SK-N-SH treated with all-trans-retinoic acid at 6 μM for 48 hours (cell line): ENCODE measurements around the gene LAPTM5.

Experiments
- ATAC-seq: fragments of 200-7000 bp; cut with Tn5 transposase; 3 replicates; pipeline ENCODE4 v1.9.1; 2020; ENCODE audit warnings: mild to moderate bottlenecking, moderate library complexity
- ARNTL ChIP-seq: fragments of 450-650 bp; formaldehyde crosslinking; IDR thresholded peaks from 2 replicates; pipeline ENCODE4 v1.5.0; 2020; ENCODE audit warnings: low read depth, mild to moderate bottlenecking, moderate library complexity, borderline replicate concordance
- BACH2 ChIP-seq: fragments of 250-450 bp; sonication (Bioruptor Pico); IDR thresholded peaks from 2 replicates; pipeline ENCODE4 v1.9.0; 2021; ENCODE audit warnings: mild to moderate bottlenecking, borderline replicate concordance
- CSDC2 ChIP-seq: fragments of 250-450 bp; sonication (Bioruptor Pico); IDR thresholded peaks from 2 replicates; pipeline ENCODE4 v1.5.0; 2020; ENCODE audit warnings: mild to moderate bottlenecking, moderate library complexity
- GLIS3 ChIP-seq: fragments of 250-450 bp; sonication (Bioruptor Pico); IDR thresholded peaks from 2 replicates; pipeline ENCODE4 v1.5.0; 2020; ENCODE audit warnings: mild to moderate bottlenecking, moderate library complexity
- ISL1 ChIP-seq: fragments of 250-450 bp; sonication (Bioruptor Pico); IDR thresholded peaks from 2 replicates; pipeline ENCODE4 v2.1.2; 2022; ENCODE audit warnings: mild to moderate bottlenecking, moderate library complexity
- OSR1 ChIP-seq: fragments of 250-450 bp; sonication (Bioruptor Pico); IDR thresholded peaks from 2 replicates; pipeline ENCODE4 v1.8.0; 2022; ENCODE audit warnings: moderate library complexity, mild to moderate bottlenecking, inconsistent platforms
- PPARA ChIP-seq: fragments of 250-450 bp; sonication (Bioruptor Pico); IDR thresholded peaks from 2 replicates; pipeline ENCODE4 v1.5.0; 2020; ENCODE audit warnings: mild to moderate bottlenecking, borderline replicate concordance
- RARB ChIP-seq: fragments of 250-450 bp; sonication (Bioruptor Pico); IDR thresholded peaks from 2 replicates; pipeline ENCODE4 v1.8.0; 2021; ENCODE audit warnings: mild to moderate bottlenecking, moderate library complexity
- TOX ChIP-seq: fragments of 250-450 bp; sonication (Bioruptor Pico); IDR thresholded peaks from 2 replicates; pipeline ENCODE4 v1.8.0; 2021; ENCODE audit warnings: mild to moderate bottlenecking, moderate library complexity, borderline replicate concordance
- ZC3H10 ChIP-seq: fragments of 250-450 bp; sonication (Bioruptor Pico); IDR thresholded peaks from 2 replicates; pipeline ENCODE4 v1.5.1; 2021; ENCODE audit warnings: mild to moderate bottlenecking, moderate library complexity
- ZFP3 ChIP-seq: fragments of 250-450 bp; sonication (Bioruptor Pico); IDR thresholded peaks from 2 replicates; pipeline ENCODE4 v1.5.0; 2020; ENCODE audit warnings: mild to moderate bottlenecking, moderate library complexity
- ZNF565 ChIP-seq: fragments of 450-650 bp; formaldehyde crosslinking; conservative IDR thresholded peaks from 2 replicates; pipeline ENCODE4 v1.5.0; 2020; ENCODE audit warnings: low read depth, mild to moderate bottlenecking, moderate library complexity
- ZNF70 ChIP-seq: fragments of 450-650 bp; formaldehyde crosslinking; IDR thresholded peaks from 2 replicates; pipeline ENCODE4 v1.5.0; 2020; ENCODE audit warnings: mild to moderate bottlenecking, moderate library complexity
- ZNF8 ChIP-seq: fragments of 450-650 bp; formaldehyde crosslinking; IDR thresholded peaks from 2 replicates; pipeline ENCODE4 v1.5.0; 2020; ENCODE audit warnings: mild to moderate bottlenecking, moderate library complexity
- TF ChIP-seq, protein P1 (sequence below): fragments of 250-450 bp; sonication (Bioruptor Pico); IDR thresholded peaks from 2 replicates; pipeline ENCODE4 v1.8.0; 2021; ENCODE audit warnings: low read depth, mild to moderate bottlenecking, moderate library complexity, borderline replicate concordance
- TF ChIP-seq, protein P2 (sequence below): fragments of 250-450 bp; sonication (Bioruptor Pico); IDR thresholded peaks from 2 replicates; pipeline ENCODE4 v1.8.0; 2020; ENCODE audit warnings: mild to moderate bottlenecking, moderate library complexity, borderline replicate concordance
- TF ChIP-seq, protein P3 (sequence below): fragments of 250-450 bp; sonication (Bioruptor Pico); IDR thresholded peaks from 2 replicates; pipeline ENCODE4 v1.5.1; 2020; ENCODE audit warnings: low read depth, mild to moderate bottlenecking, moderate library complexity
- TF ChIP-seq, protein P4 (sequence below): fragments of 250-450 bp; sonication (Bioruptor Pico); IDR thresholded peaks from 2 replicates; pipeline ENCODE4 v1.5.1; 2021; ENCODE audit warnings: mild to moderate bottlenecking, moderate library complexity

Gene LAPTM5

DNA sequence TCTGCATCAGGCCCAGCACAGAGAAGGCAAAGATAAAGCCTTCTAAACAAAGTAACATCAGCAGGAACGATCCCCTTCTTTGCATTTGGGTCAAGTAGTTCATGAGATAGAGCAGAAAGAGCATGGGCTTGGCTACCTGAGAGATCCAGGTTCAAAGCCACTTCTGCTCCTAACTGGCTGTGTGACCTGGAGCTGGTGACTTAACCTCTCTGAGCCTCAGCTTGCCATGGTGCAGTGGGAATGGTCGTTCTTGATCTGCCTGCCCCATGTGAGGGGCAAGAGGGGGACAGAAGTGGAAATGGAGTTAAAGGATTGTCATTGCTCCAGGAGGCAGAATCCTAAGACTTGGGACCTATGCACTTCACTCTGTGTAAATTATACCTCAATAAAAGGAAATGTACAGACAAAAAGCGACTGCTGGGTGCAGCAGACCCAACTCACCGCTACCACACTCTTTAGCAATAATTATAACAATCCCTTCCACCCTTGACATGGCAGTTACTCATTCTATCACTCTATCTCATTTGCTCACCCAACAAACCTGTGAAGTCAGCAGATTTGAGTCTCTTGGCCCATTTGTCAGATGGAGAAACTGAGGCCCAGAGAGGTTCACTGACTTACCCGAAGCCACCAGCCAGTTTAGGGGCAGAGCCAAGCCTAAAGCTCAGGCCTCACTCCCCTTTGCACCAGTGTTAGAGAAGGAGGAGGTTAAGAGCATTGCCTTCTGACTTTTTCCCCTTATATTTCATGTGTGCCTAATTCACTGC lies 32.7 kb downstream of the LAPTM5 start:
- no peak for TF ChIP-seq ISL1 (CRISPR knock-in tag)
- no peak for TF ChIP-seq RARB
- TF ChIP-seq, protein P1, sequence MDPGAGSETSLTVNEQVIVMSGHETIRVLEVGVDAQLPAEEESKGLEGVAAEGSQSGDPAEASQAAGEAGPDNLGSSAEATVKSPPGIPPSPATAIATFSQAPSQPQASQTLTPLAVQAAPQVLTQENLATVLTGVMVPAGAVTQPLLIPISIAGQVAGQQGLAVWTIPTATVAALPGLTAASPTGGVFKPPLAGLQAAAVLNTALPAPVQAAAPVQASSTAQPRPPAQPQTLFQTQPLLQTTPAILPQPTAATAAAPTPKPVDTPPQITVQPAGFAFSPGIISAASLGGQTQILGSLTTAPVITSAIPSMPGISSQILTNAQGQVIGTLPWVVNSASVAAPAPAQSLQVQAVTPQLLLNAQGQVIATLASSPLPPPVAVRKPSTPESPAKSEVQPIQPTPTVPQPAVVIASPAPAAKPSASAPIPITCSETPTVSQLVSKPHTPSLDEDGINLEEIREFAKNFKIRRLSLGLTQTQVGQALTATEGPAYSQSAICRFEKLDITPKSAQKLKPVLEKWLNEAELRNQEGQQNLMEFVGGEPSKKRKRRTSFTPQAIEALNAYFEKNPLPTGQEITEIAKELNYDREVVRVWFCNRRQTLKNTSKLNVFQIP (CRISPR knock-in tag), result no peak
- TF ChIP-seq GLIS3 (CRISPR knock-in tag), result no peak
- TF ChIP-seq, protein P2, sequence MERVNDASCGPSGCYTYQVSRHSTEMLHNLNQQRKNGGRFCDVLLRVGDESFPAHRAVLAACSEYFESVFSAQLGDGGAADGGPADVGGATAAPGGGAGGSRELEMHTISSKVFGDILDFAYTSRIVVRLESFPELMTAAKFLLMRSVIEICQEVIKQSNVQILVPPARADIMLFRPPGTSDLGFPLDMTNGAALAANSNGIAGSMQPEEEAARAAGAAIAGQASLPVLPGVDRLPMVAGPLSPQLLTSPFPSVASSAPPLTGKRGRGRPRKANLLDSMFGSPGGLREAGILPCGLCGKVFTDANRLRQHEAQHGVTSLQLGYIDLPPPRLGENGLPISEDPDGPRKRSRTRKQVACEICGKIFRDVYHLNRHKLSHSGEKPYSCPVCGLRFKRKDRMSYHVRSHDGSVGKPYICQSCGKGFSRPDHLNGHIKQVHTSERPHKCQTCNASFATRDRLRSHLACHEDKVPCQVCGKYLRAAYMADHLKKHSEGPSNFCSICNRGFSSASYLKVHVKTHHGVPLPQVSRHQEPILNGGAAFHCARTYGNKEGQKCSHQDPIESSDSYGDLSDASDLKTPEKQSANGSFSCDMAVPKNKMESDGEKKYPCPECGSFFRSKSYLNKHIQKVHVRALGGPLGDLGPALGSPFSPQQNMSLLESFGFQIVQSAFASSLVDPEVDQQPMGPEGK (CRISPR knock-in tag), result no peak
- no peak for ATAC-seq

DNA sequence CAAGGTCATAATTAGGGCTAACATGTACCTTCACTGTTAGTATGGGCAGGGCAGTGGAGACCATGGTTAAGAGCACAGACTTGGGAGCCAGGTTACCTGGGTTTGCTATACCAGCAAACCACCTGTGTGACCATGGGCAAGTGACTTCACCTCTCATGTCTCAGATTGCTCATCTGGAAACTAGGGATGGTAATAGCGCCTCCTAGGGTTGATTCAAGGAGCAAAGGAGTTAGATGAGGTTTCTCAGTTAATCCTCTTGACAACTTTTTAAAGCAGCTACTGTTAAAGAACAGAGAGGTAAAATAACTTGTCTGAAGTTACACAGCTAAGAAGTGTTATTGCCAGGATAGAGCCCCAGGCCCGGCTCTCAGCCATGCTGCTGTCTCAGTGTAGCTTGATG lies 33.4 kb downstream of the LAPTM5 start:
- no peak for ATAC-seq
- TF ChIP-seq, protein P3, sequence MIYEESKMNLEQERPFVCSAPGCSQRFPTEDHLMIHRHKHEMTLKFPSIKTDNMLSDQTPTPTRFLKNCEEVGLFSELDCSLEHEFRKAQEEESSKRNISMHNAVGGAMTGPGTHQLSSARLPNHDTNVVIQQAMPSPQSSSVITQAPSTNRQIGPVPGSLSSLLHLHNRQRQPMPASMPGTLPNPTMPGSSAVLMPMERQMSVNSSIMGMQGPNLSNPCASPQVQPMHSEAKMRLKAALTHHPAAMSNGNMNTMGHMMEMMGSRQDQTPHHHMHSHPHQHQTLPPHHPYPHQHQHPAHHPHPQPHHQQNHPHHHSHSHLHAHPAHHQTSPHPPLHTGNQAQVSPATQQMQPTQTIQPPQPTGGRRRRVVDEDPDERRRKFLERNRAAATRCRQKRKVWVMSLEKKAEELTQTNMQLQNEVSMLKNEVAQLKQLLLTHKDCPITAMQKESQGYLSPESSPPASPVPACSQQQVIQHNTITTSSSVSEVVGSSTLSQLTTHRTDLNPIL (CRISPR knock-in tag), result no peak
- TF ChIP-seq CSDC2 (CRISPR knock-in tag) (no peak), ZNF565 (CRISPR knock-in tag) (no peak), ZNF70 (CRISPR knock-in tag) (no peak), OSR1 (CRISPR knock-in tag) (no peak)

DNA sequence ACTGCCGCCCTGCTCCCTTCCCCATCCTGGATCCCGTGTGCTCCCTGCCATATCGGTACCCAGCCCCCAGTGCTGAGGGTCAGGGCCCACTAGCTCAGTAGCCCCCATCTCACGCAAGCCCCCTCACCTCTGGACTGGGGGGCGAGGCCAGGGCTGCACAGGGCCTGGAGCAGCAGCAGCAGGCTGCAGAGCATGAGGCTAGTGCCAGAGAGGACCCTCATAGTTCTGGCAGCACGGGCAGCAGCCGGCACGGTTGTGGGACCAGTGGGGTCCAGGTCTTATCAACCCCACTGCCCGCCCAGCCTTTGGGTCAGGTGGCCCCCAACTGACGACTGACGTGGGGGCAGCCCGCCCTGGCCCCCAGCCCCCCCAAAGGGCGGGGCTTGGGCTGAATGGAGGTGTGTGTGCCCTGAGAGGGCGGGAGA lies 34.2 kb downstream of the LAPTM5 start, which contains the start of gene MATN1:
Gene MATN1 (minus strand): TSS at position 255 of the 425 bp plus-strand sequence. CDS start 34 bp downstream, at position 221.
- no peak for ATAC-seq
- TF ChIP-seq, protein P4, sequence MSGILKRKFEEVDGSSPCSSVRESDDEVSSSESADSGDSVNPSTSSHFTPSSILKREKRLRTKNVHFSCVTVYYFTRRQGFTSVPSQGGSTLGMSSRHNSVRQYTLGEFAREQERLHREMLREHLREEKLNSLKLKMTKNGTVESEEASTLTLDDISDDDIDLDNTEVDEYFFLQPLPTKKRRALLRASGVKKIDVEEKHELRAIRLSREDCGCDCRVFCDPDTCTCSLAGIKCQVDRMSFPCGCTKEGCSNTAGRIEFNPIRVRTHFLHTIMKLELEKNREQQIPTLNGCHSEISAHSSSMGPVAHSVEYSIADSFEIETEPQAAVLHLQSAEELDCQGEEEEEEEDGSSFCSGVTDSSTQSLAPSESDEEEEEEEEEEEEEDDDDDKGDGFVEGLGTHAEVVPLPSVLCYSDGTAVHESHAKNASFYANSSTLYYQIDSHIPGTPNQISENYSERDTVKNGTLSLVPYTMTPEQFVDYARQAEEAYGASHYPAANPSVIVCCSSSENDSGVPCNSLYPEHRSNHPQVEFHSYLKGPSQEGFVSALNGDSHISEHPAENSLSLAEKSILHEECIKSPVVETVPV (CRISPR knock-in tag), result no peak

DNA sequence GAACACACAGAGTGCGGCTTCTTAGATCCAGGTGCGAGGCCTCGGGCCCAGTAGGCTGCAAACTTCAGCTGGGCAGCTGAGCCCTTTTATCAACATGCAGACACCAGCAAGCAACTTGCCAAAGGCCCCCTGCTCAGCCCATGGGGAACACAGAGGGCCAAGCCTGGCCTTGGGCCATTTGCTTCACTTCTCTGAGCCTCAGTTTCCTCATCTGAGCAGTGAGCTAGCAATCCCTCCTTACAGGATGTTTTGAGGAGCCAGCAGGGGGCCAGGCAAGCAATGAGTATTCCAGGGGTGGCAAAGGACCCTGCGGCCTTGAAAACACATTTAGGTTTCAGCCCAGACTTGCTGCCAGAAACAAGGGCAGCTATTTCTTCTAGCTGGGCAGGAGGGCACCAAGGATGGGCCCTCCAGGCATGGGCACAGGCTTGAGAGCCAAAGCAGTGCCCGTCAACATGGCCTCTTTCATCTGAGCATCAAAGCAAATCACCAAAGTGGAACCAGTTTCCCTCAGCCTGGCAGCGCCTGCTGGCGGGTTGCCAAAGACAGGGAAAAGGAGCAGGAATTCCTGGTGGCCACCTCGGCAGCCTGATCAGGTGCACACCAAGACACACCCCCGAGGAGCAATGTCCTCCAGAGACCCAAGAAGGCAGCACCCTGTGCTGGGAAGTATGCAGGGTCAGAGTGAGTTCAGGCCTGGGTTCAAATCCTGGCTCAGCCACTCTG lies 35.6 kb downstream of the LAPTM5 start:
- ATAC-seq, result no peak
- no peak for TF ChIP-seq ZNF565 (CRISPR knock-in tag)
- TF ChIP-seq ZFP3 (CRISPR knock-in tag), result no peak
- no peak for TF ChIP-seq RARB
- no peak for TF ChIP-seq ISL1 (CRISPR knock-in tag)
- TF ChIP-seq ZC3H10 (CRISPR knock-in tag), result no peak
- TF ChIP-seq TOX (CRISPR knock-in tag), result no peak
- TF ChIP-seq BACH2 (CRISPR knock-in tag), result no peak
- TF ChIP-seq PPARA, result no peak
- TF ChIP-seq ARNTL (CRISPR knock-in tag), result no peak
- TF ChIP-seq ZNF8 (CRISPR knock-in tag), result no peak
- TF ChIP-seq, protein P1 (CRISPR knock-in tag), result no peak
